HG02571 (cell line): ENCODE data around the gene OCSTAMP.
A peak's percentile ranks its signal among the peaks of the same experiment; 100 is the strongest.

Experiments used
- ATAC-seq: cut with Tn5 transposase; IDR thresholded peaks from one replicate; pipeline ENCODE4 v1.9.1; 2021; ENCODE audit warnings: mild to moderate bottlenecking, moderate library complexity; ENCODE audit not compliant: unreplicated experiment

Gene OCSTAMP

GRCh38 chr20:46554828-46555227 is 4.4 kb upstream of the OCSTAMP start:
- ATAC-seq: no peak

GRCh38 chr20:46553926-46554325 is 3.5 kb upstream of the OCSTAMP start:
- no peak for ATAC-seq

GRCh38 chr20:46552460-46553420 is 2.3 kb upstream of the OCSTAMP start:
- peak; percentile 68 for ATAC-seq

DNA sequence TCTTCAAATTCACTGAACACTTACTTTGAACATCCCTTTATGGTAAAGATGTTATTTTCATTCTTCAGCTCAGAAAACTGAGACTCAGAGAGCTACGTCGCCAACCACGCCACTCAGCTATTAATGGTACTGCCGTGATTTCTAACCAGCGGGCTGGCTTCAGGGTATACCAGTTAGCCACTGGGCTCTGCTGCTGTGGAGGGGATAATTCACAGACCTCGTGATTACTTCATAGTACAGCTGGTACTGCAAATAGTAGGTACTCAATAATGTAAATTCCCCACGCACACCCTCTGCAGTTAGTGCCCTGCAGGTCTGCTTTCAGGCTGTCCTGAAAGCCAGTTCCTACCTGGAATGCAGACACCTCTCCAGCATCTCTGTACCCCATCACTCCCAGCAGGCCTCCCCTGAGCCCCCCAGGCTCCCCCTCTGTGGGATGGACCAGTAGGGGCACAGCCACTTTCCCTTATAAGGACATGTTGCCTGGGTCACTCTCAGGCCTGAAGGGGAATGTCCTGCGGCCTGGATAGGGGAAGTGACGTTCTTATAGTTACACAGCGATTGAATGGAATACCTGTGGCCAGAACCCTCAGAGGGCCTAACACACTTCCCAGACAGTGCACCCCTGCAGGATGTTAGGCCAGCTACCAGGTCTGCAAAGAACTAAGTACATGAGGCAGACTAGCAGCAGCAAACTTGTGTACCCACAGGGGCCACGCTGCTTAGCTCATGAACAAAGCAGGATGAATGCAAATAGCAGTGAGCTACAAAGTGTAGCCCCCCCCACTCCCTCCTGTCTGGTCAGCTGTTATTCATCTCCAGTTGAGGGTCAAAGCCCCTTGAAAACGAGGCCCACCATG is 1.3 kb upstream of the OCSTAMP start:
- no peak for ATAC-seq

DNA sequence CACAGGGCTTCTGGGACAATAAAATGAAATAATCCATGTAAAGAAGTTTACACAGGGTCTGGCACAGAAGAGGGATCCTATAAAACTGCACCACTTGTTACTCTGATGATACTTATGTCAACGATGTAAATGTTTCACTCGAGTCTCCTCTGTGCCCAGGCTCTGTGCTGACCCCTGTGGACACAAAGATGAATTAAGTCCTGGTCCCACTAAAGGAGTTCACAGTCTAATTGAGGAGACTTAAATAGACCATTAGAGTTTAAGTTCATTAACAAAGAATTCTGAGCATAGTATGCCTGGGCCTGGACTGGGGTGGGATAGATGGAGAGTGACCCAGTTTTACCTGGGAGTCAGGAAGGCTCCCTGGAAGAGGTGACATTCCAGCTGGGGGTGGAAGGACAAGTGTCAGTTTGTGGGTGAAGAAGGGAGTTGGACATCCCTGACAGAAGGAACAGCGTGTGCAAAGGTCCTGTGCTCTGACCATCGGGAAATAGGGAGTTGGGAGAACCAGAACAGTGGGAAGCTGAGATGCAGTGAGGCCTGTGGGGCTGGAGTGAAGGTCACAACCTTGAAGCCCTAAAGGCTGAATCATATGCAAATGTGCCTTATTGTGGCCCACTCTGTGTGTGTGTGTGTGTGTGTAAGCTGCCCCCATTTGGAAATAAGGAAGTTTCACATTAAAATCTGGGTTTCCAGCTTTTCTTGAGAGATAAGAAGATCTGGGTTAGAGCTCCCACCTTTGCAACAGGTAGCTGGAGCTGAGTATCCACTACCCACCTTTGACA is 1.1 kb downstream of the OCSTAMP start:
- no peak for ATAC-seq

- ATAC-seq: no peak
Measured at GRCh38 chr20:46548688-46549087, 1.8 kb downstream of the OCSTAMP start.

GRCh38 chr20:46547995-46548394 is 2.5 kb downstream of the OCSTAMP start:
- ATAC-seq: no peak

- ATAC-seq: no peak
Measured at GRCh38 chr20:46546936-46547335, 3.5 kb downstream of the OCSTAMP start.

GRCh38 chr20:46546298-46546697 is 4.2 kb downstream of the OCSTAMP start:
- no peak for ATAC-seq

GRCh38 chr20:46545827-46546138 is 4.7 kb downstream of the OCSTAMP start:
- ATAC-seq: no peak

DNA sequence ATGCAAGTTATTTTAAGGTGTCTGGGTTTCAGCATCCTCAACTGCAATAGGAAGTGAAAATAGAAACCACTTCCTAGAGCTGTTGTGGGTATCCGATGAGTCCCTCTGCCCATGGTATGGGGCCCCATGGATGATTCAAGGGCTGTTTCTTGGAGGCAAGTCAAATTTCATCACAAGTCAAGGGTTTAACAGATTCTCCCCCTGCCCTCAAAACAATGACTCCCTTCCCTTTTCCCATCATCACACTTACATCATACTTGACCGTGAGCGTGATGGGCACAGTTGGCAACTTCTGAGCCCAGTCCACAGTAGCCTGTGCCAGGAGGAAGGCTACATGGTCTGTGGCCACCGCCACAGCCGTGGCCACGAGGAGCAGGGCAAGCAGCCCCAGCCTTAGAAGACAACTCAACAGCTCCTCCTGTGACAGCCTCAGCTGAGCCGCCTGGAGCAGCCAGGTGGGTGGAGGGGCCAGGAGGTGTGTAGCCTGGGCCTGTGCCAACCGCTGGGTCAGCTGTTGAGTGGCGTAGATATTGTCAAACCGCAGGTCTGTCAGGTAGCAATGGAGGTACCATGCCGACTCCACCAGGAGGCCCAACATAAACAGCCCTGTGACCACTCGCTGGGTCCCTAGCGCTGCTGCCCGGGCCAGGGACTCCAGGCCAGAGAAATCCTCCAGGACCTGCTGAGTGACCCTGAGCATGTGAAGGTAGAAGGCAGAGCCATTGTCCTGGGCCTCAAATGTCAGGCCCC is 5.2 kb downstream of the OCSTAMP start:
- no peak for ATAC-seq

GRCh38 chr20:46544576-46544975 is 5.9 kb downstream of the OCSTAMP start:
- ATAC-seq: no peak

DNA sequence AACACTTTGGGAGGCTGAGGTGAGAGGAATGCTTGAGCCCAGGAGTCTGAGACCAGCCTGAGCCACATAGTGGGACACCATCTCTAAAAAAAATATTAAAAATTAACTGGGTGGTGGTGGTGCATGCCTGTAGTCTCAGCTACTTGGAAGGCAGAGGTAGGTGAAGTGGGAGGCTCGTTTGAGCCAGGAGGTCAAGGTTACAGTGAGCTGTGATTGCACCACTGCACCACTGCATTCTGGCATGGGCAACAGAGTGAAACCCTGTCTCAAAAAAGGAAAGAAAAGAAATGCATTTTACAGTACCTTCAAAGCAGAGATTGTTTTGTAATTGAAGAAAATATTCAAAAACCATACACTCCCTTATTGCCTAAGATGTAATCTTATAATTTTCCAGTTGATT is 6.5 kb downstream of the OCSTAMP start:
- ATAC-seq: no peak

DNA sequence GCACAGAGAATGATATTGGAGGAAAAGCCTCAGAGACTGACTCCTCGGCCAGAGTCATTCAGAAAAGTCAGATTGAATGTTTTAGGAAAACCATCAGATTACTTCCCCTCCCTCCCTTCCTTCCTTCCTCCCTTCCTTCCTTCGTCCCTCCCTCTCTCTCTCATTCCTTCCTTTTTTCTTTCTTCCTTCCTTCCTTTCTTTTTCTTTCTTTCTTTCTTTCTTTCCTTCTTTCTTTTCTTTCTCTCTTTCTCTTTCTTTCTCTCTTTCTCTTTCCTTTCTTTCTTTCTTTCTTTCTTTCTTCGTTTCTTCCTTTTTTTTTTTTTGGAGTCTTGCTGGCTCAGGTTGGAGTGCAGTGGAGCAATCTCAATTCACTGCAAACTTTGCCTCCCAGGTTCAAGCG is 7.4 kb downstream of the OCSTAMP start:
- ATAC-seq: no peak

DNA sequence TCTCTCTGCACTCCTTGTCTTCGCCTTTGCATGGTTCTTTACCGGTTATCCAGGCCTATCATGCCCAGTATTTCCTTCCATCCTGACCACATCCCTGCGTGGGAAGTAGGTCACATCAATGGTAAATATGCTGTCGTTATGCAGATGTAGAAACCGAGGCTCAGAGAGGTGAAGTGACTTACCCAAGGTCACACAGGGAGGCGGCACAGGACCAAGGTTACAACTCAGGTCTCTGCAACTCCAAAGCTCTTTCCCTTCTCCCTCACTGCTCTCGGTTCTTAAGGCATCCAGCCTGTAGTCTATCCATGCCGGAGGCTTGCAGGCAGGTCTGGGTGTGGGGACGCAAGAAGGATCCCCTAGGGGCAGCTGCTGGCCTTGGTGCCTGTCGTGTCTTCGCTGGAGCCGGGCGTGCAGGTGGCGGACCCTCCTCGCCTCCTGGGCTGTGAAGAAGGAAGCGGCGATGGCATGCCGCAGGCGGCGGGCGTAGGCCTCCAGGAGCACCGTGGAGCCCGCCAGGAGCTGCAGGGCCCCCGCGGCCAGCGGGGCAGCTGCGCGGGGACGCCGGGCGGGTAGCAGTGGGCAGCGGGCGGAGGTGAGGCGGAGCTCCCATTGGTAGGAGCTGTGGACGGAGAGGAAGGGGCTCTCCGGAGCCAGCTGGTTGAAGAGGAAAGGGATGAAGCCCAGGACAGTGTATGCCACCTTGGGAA is 9.1 kb downstream of the OCSTAMP start:
- ATAC-seq: no peak

DNA sequence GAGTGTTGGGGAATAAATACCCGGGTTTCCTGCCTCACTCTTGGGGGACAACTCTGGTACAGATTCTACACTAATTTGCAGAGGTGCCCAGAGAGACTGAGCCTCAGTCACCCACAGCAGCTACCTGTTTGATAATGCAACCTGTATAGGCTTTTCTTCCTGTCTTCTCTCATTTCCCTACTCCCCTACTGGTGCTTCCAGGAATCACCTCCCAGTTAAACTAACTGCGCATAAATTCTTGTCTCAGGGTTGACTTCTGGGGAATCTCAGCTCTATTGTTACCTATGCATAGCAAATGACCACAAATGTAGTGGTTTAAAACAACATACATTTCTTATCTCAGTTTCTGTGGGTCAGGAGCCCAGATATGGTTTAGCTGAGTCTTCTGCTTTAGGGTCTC is 11.3 kb downstream of the OCSTAMP start:
- ATAC-seq: no peak

DNA sequence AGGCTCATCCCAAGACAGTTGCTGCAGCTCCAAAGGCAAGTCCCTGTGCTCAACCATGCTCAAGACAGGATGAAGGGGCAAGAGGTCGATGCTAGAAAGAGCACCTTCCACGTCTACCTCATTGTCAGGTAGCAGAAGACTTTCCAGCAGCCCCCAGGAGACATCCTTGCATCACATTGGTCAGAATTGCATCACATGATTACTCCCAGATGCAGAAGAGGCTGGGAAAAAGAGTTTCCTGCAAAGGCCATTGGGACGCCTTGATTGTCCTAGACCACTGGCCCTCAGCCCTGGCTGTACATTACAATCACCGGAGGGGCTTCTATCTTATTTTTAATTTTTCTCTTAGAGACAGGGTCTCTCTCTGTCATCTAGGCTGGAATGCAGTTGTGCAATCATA is 19.8 kb downstream of the OCSTAMP start:
- ATAC-seq: no peak

GRCh38 chr20:46523696-46524328 is 26.6 kb downstream of the OCSTAMP start:
- ATAC-seq: no peak

GRCh38 chr20:46523108-46523507 is 27.3 kb downstream of the OCSTAMP start:
- ATAC-seq: no peak
